T47D (cell line): ENCODE measurements around the gene AAMDC.
"Not testable (repeated sequence)": the region's sequence is repeated elsewhere in the genome, so short reads cannot be mapped to it uniquely, and the experiment has no call there.

Experiments used
- DNase-seq, 2 experiments: peaks; one replicate each; pipeline versions ENCODE4 v3.0.0 to v3.0.0-alpha.2; 2011 to 2012; ENCODE audit warnings: low read depth in 1 of 2, low spot score in 1 of 2
- JUND ChIP-seq: IDR thresholded peaks from 2 replicates; pipeline ENCODE4 v1.6.1; 2012; ENCODE audit warnings: low read depth
- in situ Hi-C: cut with HindIII; loops from 2 replicates; pipeline ENCODE4 v1.10.0; 2016; ENCODE audit warnings: low sequenced_read_pairs, low pct_unique_long_range_greater_than_20kb

AAMDC gene

GRCh38 chr11:77879218-77879617 is 58.3 kb downstream of the AAMDC start:
- in situ Hi-C loops, result no loop called here
- peak in 1 of 2 experiments; percentile 17 for DNase-seq
- no peak for TF ChIP-seq JUND

GRCh38 chr11:77882396-77882795 is 61.5 kb downstream of the AAMDC start:
- TF ChIP-seq JUND, result no peak
- DNase-seq, result no peak
- in situ Hi-C loops, result no loop called here

GRCh38 chr11:77883775-77884174 is 62.8 kb downstream of the AAMDC start:
- in situ Hi-C loops, result no loop called here
- DNase-seq, result no peak
- no peak for TF ChIP-seq JUND

GRCh38 chr11:77884186-77884828 is 63.4 kb downstream of the AAMDC start:
- in situ Hi-C loops, result no loop called here
- DNase-seq, result no peak
- TF ChIP-seq JUND, result no peak

- DNase-seq, result no peak
- in situ Hi-C loops, result no loop called here
- TF ChIP-seq JUND, result no peak
Observed at GRCh38 chr11:77884829-77885190, 63.9 kb downstream of the AAMDC start.

- no peak for TF ChIP-seq JUND
- in situ Hi-C loops, result no loop called here
- DNase-seq, result no peak
Observed at GRCh38 chr11:77886401-77886800, 65.5 kb downstream of the AAMDC start.

- DNase-seq, in situ Hi-C loops: not testable (repeated sequence)
Observed at GRCh38 chr11:77889045-77889444, 68.1 kb downstream of the AAMDC start.

GRCh38 chr11:77890100-77890614 is 69.2 kb downstream of the AAMDC start:
- DNase-seq, in situ Hi-C loops: not testable (repeated sequence)

GRCh38 chr11:77890619-77891056 is 69.7 kb downstream of the AAMDC start:
- in situ Hi-C loops, result not testable (repeated sequence)
- DNase-seq, result peak in 1 of 2 experiments; percentile 21

GRCh38 chr11:77891256-77891655 is 70.3 kb downstream of the AAMDC start:
- DNase-seq, in situ Hi-C loops: not testable (repeated sequence)

- in situ Hi-C loops, DNase-seq: not testable (repeated sequence)
Observed at GRCh38 chr11:77891703-77892102, 70.8 kb downstream of the AAMDC start.

- DNase-seq, in situ Hi-C loops: not testable (repeated sequence)
Observed at GRCh38 chr11:77894949-77895348, 74.0 kb downstream of the AAMDC start.

- no peak for TF ChIP-seq JUND
- no peak for DNase-seq
- in situ Hi-C loops, result no loop called here
Observed at GRCh38 chr11:77908835-77909234, 87.9 kb downstream of the AAMDC start.

- no peak for TF ChIP-seq JUND
- in situ Hi-C loops, result no loop called here
- DNase-seq, result no peak
Observed at GRCh38 chr11:77909277-77909676, 88.3 kb downstream of the AAMDC start.

- in situ Hi-C loops, DNase-seq: not testable (repeated sequence)
Observed at GRCh38 chr11:77910828-77911227, 89.9 kb downstream of the AAMDC start.

- in situ Hi-C loops, DNase-seq: not testable (repeated sequence)
Observed at GRCh38 chr11:77913608-77914306, 92.8 kb downstream of the AAMDC start.

GRCh38 chr11:77914307-77914791 is 93.4 kb downstream of the AAMDC start:
- in situ Hi-C loops, result not testable (repeated sequence)
- DNase-seq, result peak in 1 of 2 experiments; percentile 65

- DNase-seq, in situ Hi-C loops: not testable (repeated sequence)
Observed at GRCh38 chr11:77917713-77918112, 96.8 kb downstream of the AAMDC start.
